ENCODE measurements around the gene RTP3.

DNA sequence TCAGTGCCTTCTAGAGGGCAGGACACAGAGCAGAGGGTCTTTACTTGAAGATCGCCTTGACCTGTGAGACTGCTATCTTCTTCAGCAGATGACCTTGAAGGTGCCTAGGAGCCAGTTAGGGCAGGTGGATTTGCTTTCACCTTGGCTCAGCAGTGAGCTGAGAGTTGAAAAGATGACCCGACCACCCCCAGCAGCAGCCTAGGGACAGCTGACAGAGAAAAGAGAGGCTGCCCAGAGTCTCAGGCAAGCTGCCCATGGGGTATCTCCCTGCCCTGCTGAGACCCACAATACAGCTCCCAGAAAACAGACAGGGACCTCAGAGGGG is 32.6 kb upstream of the RTP3 start:
- TF ChIP-seq, protein P1, sequence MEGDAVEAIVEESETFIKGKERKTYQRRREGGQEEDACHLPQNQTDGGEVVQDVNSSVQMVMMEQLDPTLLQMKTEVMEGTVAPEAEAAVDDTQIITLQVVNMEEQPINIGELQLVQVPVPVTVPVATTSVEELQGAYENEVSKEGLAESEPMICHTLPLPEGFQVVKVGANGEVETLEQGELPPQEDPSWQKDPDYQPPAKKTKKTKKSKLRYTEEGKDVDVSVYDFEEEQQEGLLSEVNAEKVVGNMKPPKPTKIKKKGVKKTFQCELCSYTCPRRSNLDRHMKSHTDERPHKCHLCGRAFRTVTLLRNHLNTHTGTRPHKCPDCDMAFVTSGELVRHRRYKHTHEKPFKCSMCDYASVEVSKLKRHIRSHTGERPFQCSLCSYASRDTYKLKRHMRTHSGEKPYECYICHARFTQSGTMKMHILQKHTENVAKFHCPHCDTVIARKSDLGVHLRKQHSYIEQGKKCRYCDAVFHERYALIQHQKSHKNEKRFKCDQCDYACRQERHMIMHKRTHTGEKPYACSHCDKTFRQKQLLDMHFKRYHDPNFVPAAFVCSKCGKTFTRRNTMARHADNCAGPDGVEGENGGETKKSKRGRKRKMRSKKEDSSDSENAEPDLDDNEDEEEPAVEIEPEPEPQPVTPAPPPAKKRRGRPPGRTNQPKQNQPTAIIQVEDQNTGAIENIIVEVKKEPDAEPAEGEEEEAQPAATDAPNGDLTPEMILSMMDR (IDR thresholded peaks at IDR 0.05; ENCODE audit: insufficient read depth, low read length, poor library complexity, severe bottlenecking), result no peak
- no peak for TF ChIP-seq EZH2phosphoT487 (conservative IDR thresholded peaks at IDR 0.05; ENCODE audit: low read length)

Measured in SU-DHL-6 (cell line).